ENCODE results near the gene CDK3. TPM values are rescaled to one million over a fixed set of nuclear protein-coding genes. Genes with fewer than 3 reads are reported as not detected.
A peak's percentile ranks its signal among the peaks of the same experiment; 100 is the strongest.
"Not testable (repeated sequence)": the region's sequence is repeated elsewhere in the genome, so short reads cannot be mapped to it uniquely, and the experiment has no call there.

CDK3 gene
- polyA plus RNA-seq, 1 experiment = 2.9 TPM

DNA sequence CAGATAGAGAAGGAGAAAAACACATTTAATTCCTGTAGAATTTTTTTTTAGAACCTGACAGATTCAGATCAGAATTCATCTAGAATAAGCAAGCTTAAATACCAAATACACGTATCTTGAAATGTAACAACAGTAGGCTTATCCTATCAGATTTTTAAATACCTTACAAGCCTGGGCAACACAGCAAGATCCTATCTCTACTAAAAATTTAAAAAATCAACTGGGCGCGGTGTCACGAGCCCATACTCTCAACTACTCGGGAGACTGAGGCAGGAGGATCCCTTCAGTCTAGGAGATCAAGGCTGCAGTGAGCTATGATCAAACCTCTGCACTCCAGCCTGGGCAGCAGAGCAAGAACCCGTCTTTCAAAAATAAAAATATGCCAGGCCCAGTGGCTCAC lies 35.2 kb upstream of the CDK3 start:
- CTCF ChIA-PET = interaction anchor here (0.7 to 1.2 kb wide), 2 partner anchors 34 to 334 kb away, joined by 3 read pairs; no protein-coding TSS in a partner anchor
- Histone ChIP-seq H3K27ac (ENCODE audit: low read depth, low read length) (no peak overlapping the region), H3K9me3 (ENCODE audit: control insufficient read depth, insufficient read depth, low read length) (no peaks in the 10 kb centered on the region), H3K27me3 (ENCODE audit: control insufficient read depth, insufficient read depth, low read length) (no peaks in the 10 kb centered on the region), H3K4me3 (ENCODE audit: low read depth, low read length) (no peak overlapping the region)
- no peak for DNase-seq (ENCODE audit: low read depth, low spot score)
- TF ChIP-seq CTCF (IDR thresholded peaks at IDR 0.05; ENCODE audit: low read depth, low read length) = no peak
- POLR2A ChIA-PET = no interaction called here

DNA sequence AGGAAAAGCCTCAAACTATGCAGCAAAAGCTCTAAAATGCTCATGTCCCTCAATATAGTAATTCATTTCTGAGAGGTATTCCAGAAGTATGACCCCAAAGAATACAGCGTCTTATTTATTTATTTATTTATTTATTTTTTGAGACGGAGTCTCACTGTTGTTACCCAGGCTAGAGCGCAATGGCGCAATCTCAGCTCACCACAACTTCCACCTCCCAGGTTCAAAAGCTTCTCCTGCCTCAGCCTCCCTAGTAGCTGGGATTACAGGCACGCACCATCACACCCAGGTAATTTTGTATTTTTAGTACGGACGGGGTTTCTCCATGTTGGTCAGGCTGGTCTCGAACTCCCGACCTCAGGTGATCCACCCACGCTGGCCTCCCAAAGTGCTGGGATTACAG lies 31.6 kb upstream of the CDK3 start:
- H3K27ac ChIP-seq (ENCODE audit: low read depth, low read length); H3K27me3 ChIP-seq (ENCODE audit: control insufficient read depth, insufficient read depth, low read length); H3K4me3 ChIP-seq (ENCODE audit: low read depth, low read length); POLR2A ChIA-PET; H3K9me3 ChIP-seq (ENCODE audit: control insufficient read depth, insufficient read depth, low read length); CTCF ChIA-PET; DNase-seq (ENCODE audit: low read depth, low spot score): not testable (repeated sequence)

GRCh38 chr17:75970011-75970523 lies 30.6 kb upstream of the CDK3 start:
- Histone ChIP-seq H3K27ac (ENCODE audit: low read depth, low read length) (peak overlapping the region; percentile 21), H3K27me3 (ENCODE audit: control insufficient read depth, insufficient read depth, low read length) (no peaks in the 10 kb centered on the region), H3K9me3 (ENCODE audit: control insufficient read depth, insufficient read depth, low read length) (no peaks in the 10 kb centered on the region), H3K4me3 (ENCODE audit: low read depth, low read length) (no peak overlapping the region)
- no peak for TF ChIP-seq CTCF (IDR thresholded peaks at IDR 0.05; ENCODE audit: low read depth, low read length)
- ChIA-PET CTCF (no interaction called here), POLR2A (interaction anchor here (0.6 kb wide), 1 partner anchor 140 kb away, joined by 4 read pairs; no protein-coding TSS in a partner anchor)
- no peak for DNase-seq (ENCODE audit: low read depth, low spot score)

DNA sequence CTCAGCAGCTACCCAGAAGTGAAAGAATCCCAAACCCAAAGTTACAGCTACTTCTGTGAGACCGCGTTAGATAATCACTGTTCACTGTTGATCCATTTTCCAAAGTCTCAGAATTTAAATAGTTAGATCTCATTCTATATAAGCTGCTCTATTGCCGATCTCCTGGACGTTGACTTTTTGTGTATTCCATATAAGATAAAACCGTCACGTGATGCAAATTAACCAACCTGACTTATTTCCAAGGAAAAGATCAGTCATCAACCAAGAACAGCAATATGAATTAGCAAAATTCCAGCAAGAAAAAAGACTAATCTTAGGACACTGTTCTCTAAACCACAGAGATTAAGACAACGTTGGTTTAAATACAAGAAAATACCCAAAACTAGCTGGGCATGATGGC lies 30.0 kb upstream of the CDK3 start:
- no peak for TF ChIP-seq CTCF (IDR thresholded peaks at IDR 0.05; ENCODE audit: low read depth, low read length)
- Histone ChIP-seq H3K9me3 (ENCODE audit: control insufficient read depth, insufficient read depth, low read length) (no peaks in the 10 kb centered on the region), H3K27me3 (ENCODE audit: control insufficient read depth, insufficient read depth, low read length) (no peaks in the 10 kb centered on the region), H3K4me3 (ENCODE audit: low read depth, low read length) (no peak overlapping the region), H3K27ac (ENCODE audit: low read depth, low read length) (peak overlapping the region; percentile 21)
- no peak for DNase-seq (ENCODE audit: low read depth, low spot score)
- ChIA-PET CTCF (interaction anchor here (1.1 kb wide), 1 partner anchor 30 kb away, joined by 4 read pairs; the partner anchor contains the start of gene CDK3), POLR2A (no interaction called here)

DNA sequence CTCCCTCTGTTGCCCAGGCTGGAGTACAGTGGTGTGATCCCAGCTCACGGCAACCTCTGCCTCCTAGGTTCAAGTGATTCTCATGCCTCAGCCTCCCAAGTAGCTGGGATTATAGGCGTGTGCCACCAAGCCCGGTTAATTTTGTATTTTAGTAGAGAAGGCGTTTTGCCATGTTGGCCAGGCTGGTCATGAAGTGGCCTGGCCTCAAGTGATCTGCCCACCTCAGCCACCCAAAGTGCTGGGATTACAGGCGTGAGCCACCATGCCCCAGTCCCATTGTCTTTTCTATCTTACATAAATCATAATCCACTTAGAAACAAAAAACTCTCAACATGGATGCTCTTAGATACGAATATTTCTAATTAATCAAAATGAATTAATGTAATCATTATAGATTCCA lies 25.5 kb upstream of the CDK3 start:
- H3K27me3 ChIP-seq (ENCODE audit: control insufficient read depth, insufficient read depth, low read length); POLR2A ChIA-PET; H3K9me3 ChIP-seq (ENCODE audit: control insufficient read depth, insufficient read depth, low read length); H3K27ac ChIP-seq (ENCODE audit: low read depth, low read length); DNase-seq (ENCODE audit: low read depth, low spot score); H3K4me3 ChIP-seq (ENCODE audit: low read depth, low read length): not testable (repeated sequence)
- CTCF ChIA-PET = interaction anchor here (0.9 kb wide), 1 partner anchor 39 kb away, joined by 3 read pairs; no protein-coding TSS in a partner anchor

GRCh38 chr17:75975757-75976174 lies 24.9 kb upstream of the CDK3 start:
- POLR2A ChIA-PET = no interaction called here

More at GRCh38 chr17:75975757-75976174, 24.9 kb upstream of the CDK3 start:
- no peaks in the 10 kb centered on the region for H3K9me3 ChIP-seq (ENCODE audit: control insufficient read depth, insufficient read depth, low read length)
- no peak overlapping the region for H3K4me3 ChIP-seq (ENCODE audit: low read depth, low read length)
- DNase-seq (ENCODE audit: low read depth, low spot score) = no peak
- no peaks in the 10 kb centered on the region for H3K27me3 ChIP-seq (ENCODE audit: control insufficient read depth, insufficient read depth, low read length)
- H3K27ac ChIP-seq (ENCODE audit: low read depth, low read length) = no peak overlapping the region
- TF ChIP-seq CTCF (IDR thresholded peaks at IDR 0.05; ENCODE audit: low read depth, low read length) = no peak
- CTCF ChIA-PET = no interaction called here

Measured in AG04450 (cell line).